ENCODE data around the gene PCBP3.
A peak's percentile ranks its signal among the peaks of the same experiment; 100 is the strongest.

Gene PCBP3

GRCh38 chr21:45979651-45980050, 336.1 kb downstream of the PCBP3 start:
- ChIA-PET POLR2A (no interaction called here), CTCF (no interaction called here)
- TF ChIP-seq CTCF (IDR thresholded peaks at IDR 0.05; ENCODE audit: control extremely low read depth, extremely low read depth, low read depth, missing control alignments) = no peak
- no peak for DNase-seq (ENCODE audit: extremely low spot score)

- CTCF ChIA-PET = no interaction called here
- POLR2A ChIA-PET = no interaction called here
- no peak for DNase-seq (ENCODE audit: extremely low spot score)
- no peak for TF ChIP-seq CTCF (IDR thresholded peaks at IDR 0.05; ENCODE audit: control extremely low read depth, extremely low read depth, low read depth, missing control alignments)
Observed at GRCh38 chr21:45980271-45980670, 336.7 kb downstream of the PCBP3 start.

GRCh38 chr21:45980697-45981096, 337.2 kb downstream of the PCBP3 start:
- POLR2A ChIA-PET = interaction anchor here (0.7 kb wide), 1 partner anchor 43 kb away, joined by 6 read pairs; no protein-coding TSS in a partner anchor
- DNase-seq (ENCODE audit: extremely low spot score) = no peak
- CTCF ChIA-PET = no interaction called here
- TF ChIP-seq CTCF (IDR thresholded peaks at IDR 0.05; ENCODE audit: control extremely low read depth, extremely low read depth, low read depth, missing control alignments) = no peak

GRCh38 chr21:45981151-45982091, 337.9 kb downstream of the PCBP3 start, which contains the start of gene COL6A1:
Gene COL6A1 (plus strand): TSS chr21:45981770. CDS start chr21:45981851, 81 bp downstream.
- CTCF ChIA-PET = no interaction called here
- DNase-seq (ENCODE audit: extremely low spot score) = peak; percentile 64
- POLR2A ChIA-PET = interaction anchor here (0.7 kb wide), 1 partner anchor 42 kb away, joined by 6 read pairs; no protein-coding TSS in a partner anchor
- no peak for TF ChIP-seq CTCF (IDR thresholded peaks at IDR 0.05; ENCODE audit: control extremely low read depth, extremely low read depth, low read depth, missing control alignments)

- ChIA-PET CTCF (no interaction called here), POLR2A (no interaction called here)
- TF ChIP-seq CTCF (IDR thresholded peaks at IDR 0.05; ENCODE audit: control extremely low read depth, extremely low read depth, low read depth, missing control alignments) = no peak
- DNase-seq (ENCODE audit: extremely low spot score) = no peak
Observed at GRCh38 chr21:45982092-45982757, 338.7 kb downstream of the PCBP3 start.

- ChIA-PET POLR2A (no interaction called here), CTCF (no interaction called here)
- no peak for TF ChIP-seq CTCF (IDR thresholded peaks at IDR 0.05; ENCODE audit: control extremely low read depth, extremely low read depth, low read depth, missing control alignments)
- DNase-seq (ENCODE audit: extremely low spot score) = no peak
Observed at GRCh38 chr21:45982758-45983648, 339.5 kb downstream of the PCBP3 start.
